Fibroblast of lung (primary cell): Measurements from ENCODE around the gene CBS.
"Not testable (repeated sequence)": the region's sequence is repeated elsewhere in the genome, so short reads cannot be mapped to it uniquely, and the experiment has no call there.

Experiments
- CTCF ChIP-seq, 2 donors: IDR thresholded peaks in 1 of 2; conservative IDR thresholded peaks in 1 of 2; 1 replicate in 1 of 2; 2 replicates in 1 of 2; pipeline ENCODE4 v1.5.1; 2011 to 2012; ENCODE audit warnings: low read length in 2 of 2, control low read depth in 1 of 2, inconsistent platforms in 1 of 2, low read depth in 1 of 2, mild to moderate bottlenecking in 1 of 2
- EZH2 ChIP-seq: IDR thresholded peaks from 2 replicates; pipeline ENCODE4 v1.5.1; 2012; ENCODE audit warnings: low read length, control low read depth, mild to moderate bottlenecking; ENCODE audit errors: missing control alignments

- TF ChIP-seq CTCF (conservative IDR thresholded peaks at IDR 0.05 in 1 of 2, IDR thresholded peaks at IDR 0.05 in 1 of 2; ENCODE audit: low read depth in 1 of 2, low read length in 2 of 2); EZH2: not testable (repeated sequence)
Measured at GRCh38 chr21:43102281-43102680, 26.6 kb upstream of the CBS start.
